Right lobe of liver (tissue), 6 donors: ENCODE results near the gene OBSCN. TPM values are rescaled to one million over a fixed set of nuclear protein-coding genes. Genes with fewer than 3 reads are reported as not detected.

Source experiments
- ATAC-seq, 4 donors: fragments of 200-7000 bp; cut with Tn5 transposase; one replicate each; pipeline ENCODE4 v1.9.1; 2020; ENCODE audit warnings: mild to moderate bottlenecking in 4 of 4, moderate library complexity in 4 of 4
- DNase-seq, 3 donors: peaks; one replicate each; pipeline ENCODE4 v3.0.0-alpha.2; 2020
- H3K27ac ChIP-seq, 3 donors: fragments of 200-600 bp; one replicate each; pipeline ENCODE4 v1.8.0; 2022
- H3K27me3 ChIP-seq, 2 donors: fragments of 200-600 bp; one replicate each; pipeline ENCODE4 v1.8.0; 2022
- H3K36me3 ChIP-seq, 4 donors: fragments of 200-600 bp; sonication (generic) in 1 of 4; one replicate each; pipeline versions ENCODE4 v1.5.1 to v1.8.0; 2017 to 2022; ENCODE audit warnings: control low read depth in 1 of 4
- H3K4me1 ChIP-seq, 4 donors: fragments of 200-600 bp; sonication (generic) in 1 of 4; one replicate each; pipeline versions ENCODE4 v1.5.1 to v1.8.0; 2017 to 2022; ENCODE audit warnings: control low read depth in 1 of 4
- H3K4me3 ChIP-seq, 3 donors: fragments of 200-600 bp; one replicate each; pipeline ENCODE4 v1.8.0; 2022
- H3K9me3 ChIP-seq, 4 donors: fragments of 200-600 bp; sonication (generic) in 1 of 4; one replicate each; pipeline versions ENCODE4 v1.5.1 to v1.8.0; 2017 to 2022; ENCODE audit warnings: control low read depth in 1 of 4
- CTCF ChIP-seq, 4 donors: fragments of 200-600 bp in 3 of 4; fragments of 450-650 bp in 1 of 4; IDR thresholded peaks; one replicate each; pipeline versions ENCODE4 v1.5.1 to v1.8.0; 2016 to 2022; ENCODE audit warnings: antibody characterized with exemption in 4 of 4, mild to moderate bottlenecking in 2 of 4
- POLR2A ChIP-seq: fragments of 450-650 bp; IDR thresholded peaks from one replicate; pipeline ENCODE4 v1.6.1; 2017; ENCODE audit warnings: antibody characterized with exemption, mild to moderate bottlenecking
- WGBS: methylation state at CpG from one replicate; pipeline ENCODE4 v1.1.6; 2018; ENCODE audit warnings: low coverage, low lambda C conversion rate; ENCODE audit not compliant: insufficient coverage; ENCODE audit errors: missing lambda C conversion rate; 5-methylcytosine and 5-hydroxymethylcytosine counted together
- intact Hi-C, 2 donors: fragments of 100-400 bp; cut with DNase I; formaldehyde crosslinking; loops; one replicate each; pipeline versions ENCODE4 v1.11.2 to v1.14.1; 2022
- total RNA-seq, 6 experiments: library from RNA; depleted of rRNA in 2 of 6; stranded (reverse); fragments of >200 nt in 2 of 6; fragmentation: NEBNext Ultra II Directional in 3 of 6; extraction: Animal tissue kit (Norgen Biotek cat#: 25700) in 3 of 6; gene quantifications; one replicate each; pipeline versions ENCODE4 v1.1.0 to v1.2.4, GENCODE V29; 2016 to 2023
- donor health status: DM: no; HTN: yes; CAD: no.
- donor health status: DM: no; HTN: no; CAD: no.
- donor health status: DM: no; HTN: no; CAD: no.
- donor health status: DM: no; HTN: yes; CAD: no.
- donor health status: DM: no; HTN: yes; CAD: no.

Gene OBSCN
- total RNA-seq, 6 experiments from 2014 or later: 0.43 to 3.5 (median 2.0) TPM

- TF ChIP-seq CTCF (IDR thresholded peaks at IDR 0.05) (no peak), POLR2A (no peak)
- Histone ChIP-seq H3K4me3 (no peak overlapping the region), H3K36me3 (no peaks in the 10 kb centered on the region), H3K27ac (no peak overlapping the region), H3K4me1 (no peaks in the 10 kb centered on the region), H3K27me3 (no peaks in the 10 kb centered on the region), H3K9me3 (no peaks in the 10 kb centered on the region)
- peak in 2 of 3 donors; percentile 20 to 51 for DNase-seq
- 83% methylated on average over 4 of the region's 34 CpGs for WGBS
- ATAC-seq: no peak
- intact Hi-C loops: no loop called here
Measured at GRCh38 chr1:228372183-228373003, 164.5 kb downstream of the OBSCN start.

- TF ChIP-seq POLR2A: no peak
- Histone ChIP-seq H3K4me3 (no peak overlapping the region), H3K4me1 (no peaks in the 10 kb centered on the region), H3K9me3 (no peaks in the 10 kb centered on the region), H3K27me3 (no peaks in the 10 kb centered on the region), H3K27ac (no peak overlapping the region), H3K36me3 (no peaks in the 10 kb centered on the region)
- DNase-seq (peak in 1 of 3 donors; percentile 8), ATAC-seq (no peak)
- 81% methylated on average over 3 of the region's 12 CpGs for WGBS
- intact Hi-C loops: no loop called here
Measured at GRCh38 chr1:228373004-228373680, 165.3 kb downstream of the OBSCN start.

GRCh38 chr1:228373681-228374571 is 166.1 kb downstream of the OBSCN start:
- Histone ChIP-seq H3K36me3 (no peaks in the 10 kb centered on the region), H3K27ac (no peak overlapping the region), H3K9me3 (no peaks in the 10 kb centered on the region), H3K27me3 (no peaks in the 10 kb centered on the region), H3K4me3 (no peak overlapping the region), H3K4me1 (peaks cover 0 to 5% (median 0%) of the 10 kb centered on the region in 4 donors)
- no peak for TF ChIP-seq CTCF (IDR thresholded peaks at IDR 0.05)
- TF ChIP-seq POLR2A: no peak
- DNase-seq (peak in 2 of 3 donors; percentile 10 to 48), ATAC-seq (no peak)
- 63% methylated on average over 7 of the region's 14 CpGs for WGBS
- intact Hi-C loops: no loop called here

- Histone ChIP-seq H3K9me3 (no peaks in the 10 kb centered on the region), H3K27ac (peak overlapping the region in 1 of 3 donors; percentile 6), H3K4me3 (no peak overlapping the region), H3K4me1 (peaks cover 0 to 7% (median 0%) of the 10 kb centered on the region in 4 donors), H3K36me3 (no peaks in the 10 kb centered on the region), H3K27me3 (no peaks in the 10 kb centered on the region)
- 48% methylated on average over 6 of the region's 25 CpGs for WGBS
- intact Hi-C loops: no loop called here
- TF ChIP-seq POLR2A (no peak), CTCF (IDR thresholded peaks at IDR 0.05) (no peak)
- DNase-seq: peak; percentile 47 to 63 (median 63)
- peak; percentile 32 to 47 (median 39) for ATAC-seq
Measured at GRCh38 chr1:228374711-228375577, 167.1 kb downstream of the OBSCN start.
